Neuronal stem cell (in vitro differentiated cells): Measurements from ENCODE around the gene DIAPH2.
"Not testable (repeated sequence)": the region's sequence is repeated elsewhere in the genome, so short reads cannot be mapped to it uniquely, and the experiment has no call there.

Experiments used
- DNase-seq: peaks from one replicate; pipeline ENCODE4 v3.0.0-alpha.2; 2013; ENCODE audit warnings: low spot score
- H2AFZ ChIP-seq: one replicate; pipeline ENCODE4 v1.6.1; 2013; ENCODE audit warnings: mild to moderate bottlenecking, low read length, inconsistent platforms
- H2AK5ac ChIP-seq: 2 replicates; pipeline ENCODE4 v1.6.1; 2013; ENCODE audit warnings: low read depth, mild to moderate bottlenecking, inconsistent platforms, low read length, moderate library complexity, mixed read lengths
- H2BK120ac ChIP-seq: 2 replicates; pipeline ENCODE4 v1.6.1; 2013; ENCODE audit warnings: low read depth, mild to moderate bottlenecking, inconsistent platforms, low read length, moderate library complexity, mixed read lengths
- H2BK12ac ChIP-seq: one replicate; pipeline ENCODE4 v1.6.1; 2013; ENCODE audit warnings: low read length, inconsistent platforms
- H2BK15ac ChIP-seq: 2 replicates; pipeline ENCODE4 v1.6.1; 2013; ENCODE audit warnings: mild to moderate bottlenecking, low read length, inconsistent platforms, mixed read lengths
- H2BK5ac ChIP-seq: one replicate; pipeline ENCODE4 v1.6.1; 2013; ENCODE audit warnings: inconsistent platforms, mild to moderate bottlenecking, low read length, moderate library complexity
- H3K14ac ChIP-seq: one replicate; pipeline ENCODE4 v1.6.1; 2013; ENCODE audit warnings: low read length, inconsistent platforms
- H3K18ac ChIP-seq: 2 replicates; pipeline ENCODE4 v1.6.1; 2013; ENCODE audit warnings: low read length, inconsistent platforms
- H3K23ac ChIP-seq: 2 replicates; pipeline ENCODE4 v1.6.1; 2013; ENCODE audit warnings: low read depth, mild to moderate bottlenecking, mixed read lengths, low read length, inconsistent platforms; ENCODE audit not compliant: poor library complexity
- H3K27ac ChIP-seq: replicated peaks from 3 replicates; pipeline ENCODE4 v1.5.1; 2013; ENCODE audit warnings: low read length, inconsistent platforms
- H3K27me3 ChIP-seq, 3 experiments: 2 replicates each; pipeline ENCODE4 v1.6.1; 2013; ENCODE audit warnings: low read length in 3 of 3, mild to moderate bottlenecking in 2 of 3, inconsistent platforms in 1 of 3, low read depth in 1 of 3, mixed read lengths in 1 of 3, moderate library complexity in 1 of 3; ENCODE audit not compliant: control insufficient read depth in 3 of 3, insufficient read depth in 3 of 3
- H3K36me3 ChIP-seq, 2 donors: replicated peaks in 1 of 2; 2 replicates each; pipeline ENCODE4 v1.6.1; 2013; ENCODE audit warnings: low read length in 2 of 2; ENCODE audit not compliant: control insufficient read depth in 2 of 2, insufficient read depth in 2 of 2
- H3K4ac ChIP-seq: 2 replicates; pipeline ENCODE4 v1.6.1; 2013; ENCODE audit warnings: inconsistent platforms, mild to moderate bottlenecking, low read length, moderate library complexity
- H3K4me1 ChIP-seq, 2 donors: 1 replicate in 1 of 2; 2 replicates in 1 of 2; pipeline ENCODE4 v1.6.1; 2013; ENCODE audit warnings: low read length in 2 of 2, low read depth in 1 of 2; ENCODE audit not compliant: control insufficient read depth in 2 of 2, insufficient read depth in 1 of 2
- H3K4me2 ChIP-seq: one replicate; pipeline ENCODE4 v1.6.1; 2013; ENCODE audit warnings: mild to moderate bottlenecking, low read length, inconsistent platforms; ENCODE audit not compliant: insufficient read depth, poor library complexity, severe bottlenecking
- H3K4me3 ChIP-seq, 2 donors: 2 replicates each; pipeline ENCODE4 v1.5.1; 2013; ENCODE audit warnings: low read length in 2 of 2, mild to moderate bottlenecking in 2 of 2, inconsistent platforms in 1 of 2, moderate library complexity in 1 of 2
- H3K79me1 ChIP-seq: one replicate; pipeline ENCODE4 v1.6.1; 2013; ENCODE audit warnings: low read depth, mild to moderate bottlenecking, inconsistent platforms, low read length, moderate library complexity
- H3K9ac ChIP-seq: one replicate; pipeline ENCODE4 v1.6.1; 2013; ENCODE audit warnings: mild to moderate bottlenecking, low read depth, low read length, inconsistent platforms; ENCODE audit not compliant: poor library complexity
- H3K9me3 ChIP-seq, 2 donors: replicated peaks in 1 of 2; 2 replicates each; pipeline versions ENCODE3 to v1.6.1; 2013; ENCODE audit warnings: low read length in 2 of 2, mild to moderate bottlenecking in 2 of 2, inconsistent platforms in 1 of 2, low read depth in 1 of 2, mixed read lengths in 1 of 2, moderate library complexity in 1 of 2; ENCODE audit not compliant: control insufficient read depth in 2 of 2, insufficient read depth in 1 of 2
- H4K8ac ChIP-seq: one replicate; pipeline ENCODE4 v1.6.1; 2013; ENCODE audit warnings: low read depth, mild to moderate bottlenecking, inconsistent platforms, low read length, moderate library complexity
- H4K91ac ChIP-seq: one replicate; pipeline ENCODE4 v1.6.1; 2013; ENCODE audit warnings: low read length, low read depth, mild to moderate bottlenecking, inconsistent platforms; ENCODE audit not compliant: poor library complexity
- WGBS, 2 donors: extraction: QIAGEN DNeasy Blood & Tissue Kit; methylation state at CpG; one replicate each; pipeline ENCODE4 v1.1.7; 2013; ENCODE audit warnings: missing lambda C conversion rate in 2 of 2, mixed read lengths in 1 of 2; ENCODE audit not compliant: insufficient read length in 2 of 2, insufficient replicate concordance in 1 of 2; ENCODE audit errors: extremely low coverage in 2 of 2; 5-methylcytosine and 5-hydroxymethylcytosine counted together

Gene DIAPH2

GRCh38 chrX:96731000-96731399, 46.4 kb downstream of the DIAPH2 start:
- H2BK120ac ChIP-seq, H3K18ac ChIP-seq, H3K27ac ChIP-seq, H3K14ac ChIP-seq, H3K4me3 ChIP-seq, DNase-seq, H4K91ac ChIP-seq, H2BK12ac ChIP-seq, H3K4me2 ChIP-seq, H2BK15ac ChIP-seq, H3K36me3 ChIP-seq, H3K27me3 ChIP-seq, H3K23ac ChIP-seq, H3K4me1 ChIP-seq, H2AFZ ChIP-seq, H3K79me1 ChIP-seq, H2AK5ac ChIP-seq, H2BK5ac ChIP-seq, H4K8ac ChIP-seq, H3K9me3 ChIP-seq, H3K9ac ChIP-seq, H3K4ac ChIP-seq: not testable (repeated sequence)
- no CpG with 5 or more reads among the region's 3 CpGs for WGBS, 2 donors

- H3K9me3 ChIP-seq, result no peaks in the 10 kb centered on the region
- H2BK120ac ChIP-seq, result no peak overlapping the region
- no peak overlapping the region for H3K4ac ChIP-seq
- H4K91ac ChIP-seq, result no peak overlapping the region
- H3K36me3 ChIP-seq, result no peaks in the 10 kb centered on the region
- no peak for DNase-seq
- H2BK5ac ChIP-seq, result no peak overlapping the region
- H2BK15ac ChIP-seq, result no peak overlapping the region
- WGBS, 2 donors, result no CpG with 5 or more reads among the region's 1 CpG
- no peak overlapping the region for H3K18ac ChIP-seq
- no peak overlapping the region for H3K27ac ChIP-seq
- no peak overlapping the region for H2AFZ ChIP-seq
- H2AK5ac ChIP-seq, result no peak overlapping the region
- H3K79me1 ChIP-seq, result no peaks in the 10 kb centered on the region
- H3K4me2 ChIP-seq, result no peak overlapping the region
- no peaks in the 10 kb centered on the region for H3K4me1 ChIP-seq
- no peak overlapping the region for H2BK12ac ChIP-seq
- no peak overlapping the region for H4K8ac ChIP-seq
- H3K27me3 ChIP-seq, result no peaks in the 10 kb centered on the region
- H3K23ac ChIP-seq, result no peak overlapping the region
- no peak overlapping the region for H3K14ac ChIP-seq
- H3K9ac ChIP-seq, result no peak overlapping the region
- H3K4me3 ChIP-seq, result no peak overlapping the region
Observed at GRCh38 chrX:96743367-96744073, 58.9 kb downstream of the DIAPH2 start.

- Histone ChIP-seq H4K8ac (no peak overlapping the region), H2BK15ac (no peak overlapping the region), H3K4me1 (no peaks in the 10 kb centered on the region), H4K91ac (no peak overlapping the region), H2BK5ac (no peak overlapping the region), H3K79me1 (no peaks in the 10 kb centered on the region), H2BK120ac (no peak overlapping the region), H3K14ac (no peak overlapping the region), H3K23ac (no peak overlapping the region), H3K4me3 (no peak overlapping the region), H3K4me2 (no peak overlapping the region), H3K18ac (no peak overlapping the region), H3K9me3 (no peaks in the 10 kb centered on the region), H3K4ac (no peak overlapping the region), H3K36me3 (no peaks in the 10 kb centered on the region), H3K9ac (no peak overlapping the region), H3K27ac (no peak overlapping the region), H2AFZ (no peak overlapping the region), H3K27me3 (no peaks in the 10 kb centered on the region), H2BK12ac (no peak overlapping the region), H2AK5ac (no peak overlapping the region)
- no peak for DNase-seq
- no CpG with 5 or more reads among the region's 5 CpGs for WGBS, 2 donors
Observed at GRCh38 chrX:96752781-96753180, 68.1 kb downstream of the DIAPH2 start.

- H3K27me3 ChIP-seq, result no peaks in the 10 kb centered on the region
- no peak overlapping the region for H2BK12ac ChIP-seq
- no peak overlapping the region for H3K27ac ChIP-seq
- H3K79me1 ChIP-seq, result no peaks in the 10 kb centered on the region
- no peak overlapping the region for H3K4me2 ChIP-seq
- no peak overlapping the region for H2AFZ ChIP-seq
- no peak overlapping the region for H4K8ac ChIP-seq
- no peak overlapping the region for H3K4me3 ChIP-seq
- no peak overlapping the region for H2BK5ac ChIP-seq
- no peak overlapping the region for H3K23ac ChIP-seq
- no peaks in the 10 kb centered on the region for H3K4me1 ChIP-seq
- no CpG with 5 or more reads among the region's 1 CpG for WGBS, 2 donors
- no peak overlapping the region for H4K91ac ChIP-seq
- no peak overlapping the region for H3K14ac ChIP-seq
- DNase-seq, result no peak
- no peak overlapping the region for H3K9ac ChIP-seq
- H2BK120ac ChIP-seq, result no peak overlapping the region
- H2AK5ac ChIP-seq, result no peak overlapping the region
- no peak overlapping the region for H3K4ac ChIP-seq
- H3K9me3 ChIP-seq, result no peaks in the 10 kb centered on the region
- no peaks in the 10 kb centered on the region for H3K36me3 ChIP-seq
- H2BK15ac ChIP-seq, result no peak overlapping the region
- H3K18ac ChIP-seq, result no peak overlapping the region
Observed at GRCh38 chrX:96753230-96753629, 68.6 kb downstream of the DIAPH2 start.
